Liver (tissue), 9 donors: Measurements from ENCODE around the gene CLCN7. TPM values are rescaled to one million over a fixed set of nuclear protein-coding genes. Genes with fewer than 3 reads are reported as not detected.

Experiments used
- DNase-seq: peaks from one replicate; pipeline ENCODE4 v3.0.0-alpha.2; 2017; ENCODE audit warnings: low spot score
- H3K27ac ChIP-seq, 2 donors: one replicate each; pipeline ENCODE4 v1.7.0; 2013; ENCODE audit warnings: inconsistent platforms in 2 of 2, low read length in 2 of 2, control low read depth in 1 of 2, low read depth in 1 of 2, mild to moderate bottlenecking in 1 of 2
- H3K27me3 ChIP-seq, 4 donors: one replicate each; pipeline versions ENCODE4 v1.6.1 to v1.7.0; 2013; ENCODE audit warnings: low read length in 3 of 4, inconsistent platforms in 1 of 4, mild to moderate bottlenecking in 1 of 4, moderate library complexity in 1 of 4; ENCODE audit not compliant: control insufficient read depth in 4 of 4, insufficient read depth in 4 of 4
- H3K36me3 ChIP-seq, 4 donors: one replicate each; pipeline versions ENCODE4 v1.6.1 to v1.7.0; 2013; ENCODE audit warnings: low read length in 3 of 4, mild to moderate bottlenecking in 3 of 4, low read depth in 1 of 4, moderate library complexity in 1 of 4; ENCODE audit not compliant: control insufficient read depth in 4 of 4, insufficient read depth in 3 of 4
- H3K4me1 ChIP-seq, 4 donors: one replicate each; pipeline versions ENCODE4 v1.6.1 to v1.7.0; 2013; ENCODE audit warnings: low read length in 3 of 4, mild to moderate bottlenecking in 3 of 4, moderate library complexity in 1 of 4; ENCODE audit not compliant: control insufficient read depth in 4 of 4, insufficient read depth in 4 of 4
- H3K4me3 ChIP-seq, 3 donors: one replicate each; pipeline versions ENCODE4 v1.6.1 to v1.7.0; 2013; ENCODE audit warnings: low read length in 3 of 3, control low read depth in 1 of 3, low read depth in 1 of 3, mild to moderate bottlenecking in 1 of 3
- H3K9ac ChIP-seq, 2 donors: one replicate each; pipeline ENCODE4 v1.7.0; 2013; ENCODE audit warnings: low read length in 2 of 2, mild to moderate bottlenecking in 2 of 2, moderate library complexity in 2 of 2, control low read depth in 1 of 2, low read depth in 1 of 2
- H3K9me3 ChIP-seq, 4 donors: one replicate each; pipeline versions ENCODE4 v1.6.1 to v1.7.0; 2013; ENCODE audit warnings: low read length in 3 of 4; ENCODE audit not compliant: control insufficient read depth in 4 of 4
- ATF3 ChIP-seq: IDR thresholded peaks from 2 replicates; pipeline ENCODE4 v1.6.1; 2016; ENCODE audit warnings: antibody characterized with exemption
- CTCF ChIP-seq: fragments of 150-350 bp; IDR thresholded peaks from 2 replicates; pipeline ENCODE4 v1.5.1; 2017; ENCODE audit warnings: improper control_type of control experiment, low read depth, low read length; ENCODE audit not compliant: missing input control
- EGR1 ChIP-seq, 2 donors: IDR thresholded peaks; 2 replicates each; pipeline ENCODE4 v1.6.1; 2016 to 2018; ENCODE audit warnings: antibody characterized with exemption in 2 of 2, low read depth in 2 of 2
- FOXA1 ChIP-seq: IDR thresholded peaks from 2 replicates; pipeline ENCODE4 v1.6.1; 2016; ENCODE audit warnings: antibody characterized with exemption
- FOXA2 ChIP-seq: IDR thresholded peaks from 2 replicates; pipeline ENCODE4 v1.6.1; 2016; ENCODE audit warnings: antibody characterized with exemption
- GABPA ChIP-seq, 2 donors: IDR thresholded peaks in 1 of 2; conservative IDR thresholded peaks in 1 of 2; 2 replicates each; pipeline ENCODE4 v1.6.1; 2016; ENCODE audit warnings: antibody characterized with exemption in 2 of 2, mild to moderate bottlenecking in 1 of 2, moderate library complexity in 1 of 2
- HNF4A ChIP-seq, 2 donors: conservative IDR thresholded peaks; 2 replicates each; pipeline ENCODE4 v1.6.1; 2016; ENCODE audit warnings: antibody characterized with exemption in 2 of 2, mild to moderate bottlenecking in 2 of 2
- HNF4G ChIP-seq: IDR thresholded peaks from 2 replicates; pipeline ENCODE4 v1.6.1; 2016; ENCODE audit warnings: antibody characterized with exemption
- NR2F2 ChIP-seq: IDR thresholded peaks from 2 replicates; pipeline ENCODE4 v1.6.1; 2016; ENCODE audit warnings: antibody characterized with exemption
- RAD21 ChIP-seq, 2 donors: IDR thresholded peaks; 2 replicates each; pipeline ENCODE4 v1.6.1; 2016; ENCODE audit warnings: antibody characterized with exemption in 2 of 2, mild to moderate bottlenecking in 2 of 2
- REST ChIP-seq: IDR thresholded peaks from 2 replicates; pipeline ENCODE4 v1.6.1; 2016; ENCODE audit warnings: antibody characterized with exemption, mild to moderate bottlenecking
- RXRA ChIP-seq, 2 donors: IDR thresholded peaks; 2 replicates each; pipeline ENCODE4 v1.6.1; 2017 to 2018; ENCODE audit warnings: antibody characterized with exemption in 2 of 2, mild to moderate bottlenecking in 1 of 2
- SP1 ChIP-seq: IDR thresholded peaks from 2 replicates; pipeline ENCODE4 v1.6.1; 2018; ENCODE audit warnings: antibody characterized with exemption, mild to moderate bottlenecking
- TAF1 ChIP-seq: conservative IDR thresholded peaks from 2 replicates; pipeline ENCODE4 v1.6.1; 2016; ENCODE audit warnings: antibody characterized with exemption, mild to moderate bottlenecking
- YY1 ChIP-seq: IDR thresholded peaks from 2 replicates; pipeline ENCODE4 v1.6.1; 2016; ENCODE audit warnings: antibody characterized with exemption, mild to moderate bottlenecking
- WGBS: extraction: QIAGEN DNeasy Blood & Tissue Kit; methylation state at CpG from one replicate; pipeline ENCODE4 v1.1.7; 2013; 5-methylcytosine and 5-hydroxymethylcytosine counted together
- polyA plus RNA-seq, 2 donors: library from polyadenylated mRNA; stranded (reverse) in 1 of 2; unstranded in 1 of 2; fragments of 200-250 nt in 1 of 2; fragments of >200 nt in 1 of 2; fragmentation: Nextera tagmentation in 1 of 2; extraction: Ambion mirVana in 1 of 2; gene quantifications; one replicate each; pipeline versions ENCODE4 v1.2.1 to v1.2.3, GENCODE V29; 2013 to 2015
- total RNA-seq, 2 donors: library from RNA; depleted of rRNA; stranded (reverse); fragments of >200 nt; gene quantifications; one replicate each; pipeline ENCODE4 v1.2.3, GENCODE V29; 2014
- TF ChIP-seq, protein P1 (sequence below): IDR thresholded peaks from 2 replicates; pipeline ENCODE4 v1.6.1; 2016; ENCODE audit warnings: antibody characterized with exemption
- TF ChIP-seq, protein P2 (sequence below): IDR thresholded peaks from 2 replicates; pipeline ENCODE4 v1.6.1; 2016; ENCODE audit warnings: antibody characterized with exemption
- donor health status: healthy.
- donor health status: healthy.
- donor health status: healthy.
- donor health status: healthy.
- donor health status: healthy.

Gene CLCN7
- total and polyA plus RNA-seq, 4 donors: 13.9 to 36.2 (median 30.2) TPM

DNA sequence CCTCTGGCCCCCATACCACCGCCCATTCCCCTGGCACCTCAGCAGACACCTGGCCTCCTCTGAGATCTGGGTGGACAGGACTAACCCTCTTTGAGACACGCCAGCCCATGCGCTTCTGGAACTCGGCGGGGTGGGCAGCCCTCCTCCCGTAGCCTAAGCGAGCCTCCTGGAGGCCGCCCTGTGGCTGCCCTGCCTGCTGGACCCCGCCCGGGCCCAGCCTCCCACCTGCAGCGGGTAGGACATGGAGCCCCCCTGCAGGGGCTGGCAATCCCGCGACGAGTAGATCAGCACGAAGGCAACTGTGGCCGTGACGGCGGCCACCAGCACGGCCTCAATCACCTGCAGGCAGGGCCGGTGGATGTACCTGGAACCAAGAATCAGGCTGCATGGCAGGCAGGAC is 22.3 kb downstream of the CLCN7 start (continued):
- TF ChIP-seq ATF3: no peak
- no peak for TF ChIP-seq SP1

DNA sequence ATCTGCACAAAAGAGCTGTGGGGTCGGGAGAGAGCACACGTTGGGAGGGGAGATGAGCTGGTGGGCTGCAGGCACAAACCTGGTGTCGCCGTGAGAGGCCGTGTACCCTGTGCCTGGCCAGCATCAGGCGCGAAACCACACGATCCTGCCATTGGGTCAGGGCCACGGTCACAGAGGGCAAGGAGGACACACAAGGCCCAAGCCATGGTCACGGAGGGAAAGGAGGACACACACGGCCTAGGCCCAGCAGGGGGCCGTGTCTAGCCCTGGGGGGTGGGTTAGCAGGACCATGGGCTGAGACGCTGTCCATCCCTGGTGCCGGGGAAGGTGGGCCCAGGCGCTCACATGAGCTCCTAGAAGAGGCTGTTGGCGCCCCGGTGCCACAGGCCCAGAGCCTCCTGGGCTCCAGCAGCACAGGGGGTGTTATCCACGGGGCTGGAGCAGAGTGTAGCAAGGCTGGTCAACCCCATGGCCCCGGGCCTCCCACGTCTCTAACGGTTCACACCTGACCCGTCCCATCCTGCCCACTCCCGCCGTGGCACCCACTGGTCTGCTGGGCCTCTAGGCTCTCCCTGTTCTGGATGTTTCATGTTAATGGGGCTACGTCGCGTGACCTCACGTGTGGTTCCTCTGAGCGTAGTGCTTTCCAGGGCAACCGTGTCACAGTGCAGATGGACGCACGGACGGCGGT is 23.0 kb downstream of the CLCN7 start:
- Histone ChIP-seq H3K36me3 (peaks cover 0 to 52% (median 7%) of the 10 kb centered on the region in 4 donors), H3K9me3 (no peaks in the 10 kb centered on the region), H3K4me3 (no peak overlapping the region), H3K27ac (no peak overlapping the region), H3K9ac (no peak overlapping the region), H3K4me1 (no peaks in the 10 kb centered on the region), H3K27me3 (no peaks in the 10 kb centered on the region)
- no peak for DNase-seq
- WGBS: 97% methylated on average over 34 of the region's 34 CpGs
- no peak for TF ChIP-seq FOXA1
- no peak for TF ChIP-seq GABPA (IDR thresholded peaks at IDR 0.05 in 1 of 2, conservative IDR thresholded peaks at IDR 0.05 in 1 of 2)
- TF ChIP-seq YY1: no peak
- no peak for TF ChIP-seq CTCF
- TF ChIP-seq TAF1: no peak
- TF ChIP-seq, protein P1, sequence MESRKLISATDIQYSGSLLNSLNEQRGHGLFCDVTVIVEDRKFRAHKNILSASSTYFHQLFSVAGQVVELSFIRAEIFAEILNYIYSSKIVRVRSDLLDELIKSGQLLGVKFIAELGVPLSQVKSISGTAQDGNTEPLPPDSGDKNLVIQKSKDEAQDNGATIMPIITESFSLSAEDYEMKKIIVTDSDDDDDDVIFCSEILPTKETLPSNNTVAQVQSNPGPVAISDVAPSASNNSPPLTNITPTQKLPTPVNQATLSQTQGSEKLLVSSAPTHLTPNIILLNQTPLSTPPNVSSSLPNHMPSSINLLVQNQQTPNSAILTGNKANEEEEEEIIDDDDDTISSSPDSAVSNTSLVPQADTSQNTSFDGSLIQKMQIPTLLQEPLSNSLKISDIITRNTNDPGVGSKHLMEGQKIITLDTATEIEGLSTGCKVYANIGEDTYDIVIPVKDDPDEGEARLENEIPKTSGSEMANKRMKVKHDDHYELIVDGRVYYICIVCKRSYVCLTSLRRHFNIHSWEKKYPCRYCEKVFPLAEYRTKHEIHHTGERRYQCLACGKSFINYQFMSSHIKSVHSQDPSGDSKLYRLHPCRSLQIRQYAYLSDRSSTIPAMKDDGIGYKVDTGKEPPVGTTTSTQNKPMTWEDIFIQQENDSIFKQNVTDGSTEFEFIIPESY: no peak
- TF ChIP-seq REST: no peak
- no peak for TF ChIP-seq FOXA2
- TF ChIP-seq, protein P2, sequence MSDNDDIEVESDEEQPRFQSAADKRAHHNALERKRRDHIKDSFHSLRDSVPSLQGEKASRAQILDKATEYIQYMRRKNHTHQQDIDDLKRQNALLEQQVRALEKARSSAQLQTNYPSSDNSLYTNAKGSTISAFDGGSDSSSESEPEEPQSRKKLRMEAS: no peak
- TF ChIP-seq RAD21 (IDR thresholded peaks at IDR 0.05): no peak
- no peak for TF ChIP-seq HNF4A (conservative IDR thresholded peaks at IDR 0.05)
- no peak for TF ChIP-seq SP1
- TF ChIP-seq EGR1 (IDR thresholded peaks at IDR 0.05; ENCODE audit: low read depth in 2 of 2): no peak
- no peak for TF ChIP-seq RXRA (IDR thresholded peaks at IDR 0.05)
- TF ChIP-seq NR2F2: no peak
- no peak for TF ChIP-seq HNF4G
